Activated T-helper 9 cell treated with anti-CD3 and anti-CD28 coated beads, Interleukin-2, amount 50 U/mL, for 16 hours (primary cell): ENCODE results near the gene INTS12.
"Not testable (repeated sequence)": the region's sequence is repeated elsewhere in the genome, so short reads cannot be mapped to it uniquely, and the experiment has no call there.

ENCODE experiments used
- DNase-seq: peaks from one replicate; pipeline ENCODE4 v3.0.0-alpha.2; 2020; ENCODE audit warnings: low read depth

The INTS12 gene

GRCh38 chr4:105708181-105709080, at the start of gene INTS12, which contains the start of gene GSTCD:
TSS of gene INTS12 (minus strand) at chr4:105708689. CDS start at chr4:105700005, 8,684 bp downstream.
TSS of gene GSTCD (plus strand) at chr4:105708784. CDS start at chr4:105717614, 8,830 bp downstream.
- DNase-seq: peak; percentile 78

- no peak for DNase-seq
Observed at GRCh38 chr4:105755375-105755774, 46.9 kb upstream of the INTS12 start.

GRCh38 chr4:105753361-105753760, 44.9 kb upstream of the INTS12 start:
- no peak for DNase-seq

DNA sequence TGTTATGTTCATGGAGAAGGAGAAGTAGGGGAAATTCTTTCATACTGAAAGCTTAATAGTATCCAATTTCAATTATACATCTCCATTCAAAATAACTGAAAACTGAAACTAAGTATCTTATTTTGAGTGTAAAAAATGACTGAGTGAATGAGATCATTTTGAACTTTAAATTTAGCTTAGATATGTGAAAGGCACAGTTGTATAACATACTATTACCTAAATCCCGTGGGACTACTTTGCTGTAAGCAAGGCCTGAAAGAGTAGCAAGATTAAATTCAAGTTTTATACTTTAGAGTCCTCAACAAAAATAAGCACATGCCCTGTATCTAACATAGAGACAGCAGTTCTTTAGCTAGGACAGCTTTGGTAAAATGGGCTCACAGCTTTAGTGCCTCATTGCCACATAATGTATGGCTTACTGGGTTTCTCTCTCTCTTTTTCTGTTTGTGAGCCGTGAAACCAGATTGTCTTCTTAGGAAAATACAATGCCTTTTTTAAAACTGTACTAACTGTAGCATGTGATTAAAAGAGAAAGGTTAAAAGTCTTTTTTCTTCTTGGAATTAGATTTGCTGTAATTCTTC, 43.3 kb upstream of the INTS12 start:
- no peak for DNase-seq

- DNase-seq: no peak
Observed at GRCh38 chr4:105748222-105748621, 39.7 kb upstream of the INTS12 start.

- DNase-seq: no peak
Observed at GRCh38 chr4:105741548-105741947, 33.1 kb upstream of the INTS12 start.

GRCh38 chr4:105735217-105735616, 26.7 kb upstream of the INTS12 start:
- DNase-seq: not testable (repeated sequence)

DNA sequence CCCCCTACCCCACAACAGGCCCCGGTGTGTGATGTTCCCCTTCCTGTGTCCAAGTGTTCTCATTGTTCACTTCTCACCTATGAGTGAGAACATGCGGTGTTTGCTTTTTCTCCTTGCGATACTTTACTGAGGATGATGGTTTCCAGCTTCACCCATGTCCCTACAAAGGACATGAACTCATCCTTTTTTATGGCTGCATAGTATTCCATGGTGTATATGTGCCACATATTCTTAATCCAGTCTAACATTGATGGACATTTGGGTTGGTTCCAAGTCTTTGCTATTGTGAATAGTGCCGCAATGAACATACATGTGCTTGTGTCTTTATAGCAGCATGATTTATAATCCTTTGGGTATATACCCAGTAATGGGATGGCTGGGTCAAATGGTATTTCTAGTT, 21.4 kb upstream of the INTS12 start:
- DNase-seq: not testable (repeated sequence)

- DNase-seq: no peak
Observed at GRCh38 chr4:105725623-105726022, 17.1 kb upstream of the INTS12 start.

DNA sequence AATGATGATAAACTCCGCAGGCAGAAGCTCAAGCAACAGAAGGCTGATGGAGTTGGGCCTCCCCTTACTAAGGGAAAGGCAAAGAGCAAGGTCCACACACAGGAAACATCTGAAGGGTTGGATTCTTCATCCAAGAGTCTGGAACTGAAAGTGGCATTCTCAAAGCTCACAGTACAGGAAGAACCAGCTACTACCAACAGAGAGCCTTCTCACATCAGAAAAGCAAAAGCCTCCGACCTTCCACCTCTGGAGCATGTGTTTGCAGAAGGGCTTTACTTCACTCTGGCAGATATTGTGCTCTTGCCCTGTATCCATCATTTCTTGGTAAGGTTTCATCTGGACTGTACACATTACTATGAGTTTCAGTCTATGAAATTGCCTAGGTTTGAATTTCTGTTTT, 10.7 kb upstream of the INTS12 start:
- no peak for DNase-seq

GRCh38 chr4:105715692-105716278, 7.3 kb upstream of the INTS12 start:
- DNase-seq: no peak

DNA sequence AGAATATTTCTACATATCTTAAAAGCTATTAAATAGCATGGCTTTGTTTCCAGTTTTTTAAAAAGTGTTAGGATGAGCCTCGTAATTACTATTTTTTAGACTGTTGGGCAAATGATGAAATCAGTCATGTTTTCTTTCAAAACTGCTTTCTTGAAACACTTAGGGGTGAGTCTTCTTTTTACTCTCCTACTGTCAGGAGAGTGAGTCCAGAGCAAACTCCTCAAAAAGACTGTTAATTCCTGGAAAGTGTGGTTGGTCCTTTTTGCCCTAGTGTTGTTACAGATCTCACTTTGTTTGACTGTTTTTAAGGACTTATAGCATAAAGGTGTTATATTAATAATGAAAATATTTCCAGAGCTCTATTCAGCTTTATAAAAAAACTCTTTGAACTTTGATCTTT, 6.4 kb upstream of the INTS12 start:
- no peak for DNase-seq

- DNase-seq: no peak
Observed at GRCh38 chr4:105714071-105714521, 5.6 kb upstream of the INTS12 start.

DNA sequence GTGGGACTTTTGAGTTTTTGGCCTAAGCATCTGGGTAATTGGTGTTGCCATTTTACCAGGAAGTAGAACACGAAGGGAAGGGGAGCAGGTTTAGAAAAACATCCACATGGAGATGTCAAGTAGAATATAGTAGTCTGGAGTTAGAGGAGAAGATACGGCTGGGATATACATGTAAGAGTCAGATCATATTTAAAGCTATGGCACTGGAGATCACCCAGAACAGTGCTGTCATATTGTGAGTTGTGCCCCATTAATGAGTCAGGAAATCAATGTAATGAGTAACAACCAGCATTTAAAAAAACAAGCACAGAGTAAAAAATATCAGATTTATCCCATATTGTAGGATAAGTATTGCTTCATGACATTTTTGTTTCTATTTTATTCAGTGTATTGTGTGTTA, 4.3 kb upstream of the INTS12 start:
- no peak for DNase-seq

- no peak for DNase-seq
Observed at GRCh38 chr4:105710678-105711077, 2.2 kb upstream of the INTS12 start.

- DNase-seq: no peak
Observed at GRCh38 chr4:105710012-105710600, 1.6 kb upstream of the INTS12 start.

- DNase-seq: no peak
Observed at GRCh38 chr4:105709081-105709450, 577 bp upstream of the INTS12 start.

DNA sequence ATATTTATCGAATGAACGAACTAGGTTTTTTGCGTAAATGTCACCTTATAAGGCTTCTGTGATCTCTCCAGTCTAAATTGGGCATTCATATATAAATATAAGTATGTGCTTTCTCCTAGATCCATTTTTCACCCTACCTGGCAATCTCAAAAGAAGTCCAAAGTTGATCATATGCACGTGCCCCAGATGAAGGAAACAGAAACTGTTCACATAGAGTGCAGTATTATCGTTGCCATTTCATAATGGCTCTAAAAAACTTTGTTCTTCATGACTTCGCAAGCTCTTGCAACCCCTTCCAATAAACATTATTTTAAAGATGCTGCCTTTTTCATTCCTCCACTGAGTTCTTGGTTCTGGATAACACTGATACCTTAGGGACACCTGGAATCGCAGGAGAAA, 708 bp downstream of the INTS12 start:
- no peak for DNase-seq

- no peak for DNase-seq
Observed at GRCh38 chr4:105698607-105699006, 9.9 kb downstream of the INTS12 start.

DNA sequence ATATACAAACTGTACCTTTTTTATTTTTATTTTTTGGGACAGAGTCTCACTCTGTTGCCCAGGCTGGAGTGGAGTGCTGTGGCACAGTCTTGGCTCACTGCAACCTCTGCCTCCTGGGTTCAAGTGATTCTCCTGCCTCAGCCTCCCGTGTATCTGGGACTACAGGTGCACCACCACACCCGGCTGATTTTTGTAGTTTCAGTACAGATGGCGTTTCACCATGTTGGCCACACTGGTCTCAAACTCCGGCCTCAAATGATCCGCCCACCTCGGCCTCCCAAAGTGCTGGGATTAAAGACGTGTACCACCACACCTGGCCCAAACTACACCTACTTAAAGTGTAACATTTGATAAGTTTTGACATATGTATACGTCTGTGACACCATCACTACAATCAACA, 12.7 kb downstream of the INTS12 start:
- not testable (repeated sequence) for DNase-seq

DNA sequence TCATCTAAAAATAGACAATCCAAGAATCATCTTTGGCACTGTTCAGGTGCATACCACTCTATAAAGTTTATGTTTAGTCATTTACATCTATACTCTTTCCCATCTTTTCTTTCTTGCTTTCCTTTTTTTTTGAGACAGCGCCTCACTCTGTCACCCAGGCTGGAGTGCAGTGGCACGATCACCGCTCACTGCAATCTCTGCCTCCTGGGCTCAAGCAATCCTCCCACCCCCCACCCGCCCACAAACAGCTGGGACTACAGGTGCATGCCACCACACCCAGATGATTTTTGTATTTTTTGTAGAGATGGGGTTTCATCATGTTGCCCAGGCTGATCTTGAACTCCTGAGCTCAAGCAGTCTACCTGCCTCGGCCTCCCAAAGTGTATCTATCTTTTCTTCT, 13.7 kb downstream of the INTS12 start:
- not testable (repeated sequence) for DNase-seq

GRCh38 chr4:105686571-105686970, 21.9 kb downstream of the INTS12 start:
- DNase-seq: no peak

DNA sequence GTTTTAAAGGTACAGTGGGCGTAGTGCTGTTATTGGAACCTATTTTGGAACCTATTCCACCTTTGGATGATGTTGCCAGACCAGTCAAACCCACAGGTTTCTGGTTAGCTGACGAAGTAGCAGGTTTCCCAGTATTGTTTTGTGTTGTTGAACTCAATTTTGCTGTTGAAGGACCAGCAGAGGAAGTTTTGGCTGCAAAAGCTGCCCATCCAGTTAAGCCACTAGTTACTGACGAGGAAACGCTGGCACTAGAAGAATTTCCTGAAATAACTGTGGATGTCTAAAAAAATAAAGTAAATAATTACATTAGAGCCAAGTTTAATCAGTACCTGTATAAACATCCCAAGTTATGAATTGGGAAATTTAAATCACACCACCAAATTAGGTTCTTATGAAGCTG, 25.5 kb downstream of the INTS12 start:
- no peak for DNase-seq
